HepG2 (cell line): ENCODE data around the gene DLL3. TPM values are rescaled to one million over a fixed set of nuclear protein-coding genes. Genes with fewer than 3 reads are reported as not detected.
A peak's percentile ranks its signal among the peaks of the same experiment; 100 is the strongest.

ENCODE experiments used
- ERF ChIP-seq: IDR thresholded peaks from 2 replicates; pipeline ENCODE4 v1.6.1; 2018; ENCODE audit warnings: missing biosample characterization, missing genetic modification reagents
- HOXA9 ChIP-seq: sonication (generic); formaldehyde crosslinking; IDR thresholded peaks from 2 replicates; pipeline ENCODE4 v1.8.1; 2022; ENCODE audit warnings: missing genetic modification reagents, mild to moderate bottlenecking, moderate library complexity, borderline replicate concordance
- NPAS2 ChIP-seq: sonication (generic); formaldehyde crosslinking; IDR thresholded peaks from 2 replicates; pipeline ENCODE4 v1.8.0; 2022; ENCODE audit warnings: mild to moderate bottlenecking, missing genetic modification reagents, borderline replicate concordance
- SOX13 ChIP-seq, 3 experiments: fragments of 450-650 bp in 1 of 3; sonication (generic) in 1 of 3; formaldehyde crosslinking in 1 of 3; IDR thresholded peaks in 2 of 3; conservative IDR thresholded peaks in 1 of 3; 2 replicates each; pipeline versions ENCODE4 v1.5.0 to v1.6.1; 2016 to 2020; ENCODE audit warnings: antibody characterized with exemption in 1 of 3, mild to moderate bottlenecking in 1 of 3, missing compliant biosample characterization in 1 of 3, missing genetic modification reagents in 1 of 3, moderate library complexity in 1 of 3
- TBX2 ChIP-seq: sonication (generic); formaldehyde crosslinking; IDR thresholded peaks from 2 replicates; pipeline ENCODE4 v1.5.0; 2020; ENCODE audit warnings: missing genetic modification reagents, mild to moderate bottlenecking, borderline replicate concordance
- XRCC5 ChIP-seq: fragments of 200-400 bp; formaldehyde crosslinking; optimal IDR thresholded peaks from 2 replicates; pipeline ENCODE3; 2017; ENCODE audit warnings: mild to moderate bottlenecking, low read length
- YEATS2 ChIP-seq: sonication (generic); formaldehyde crosslinking; IDR thresholded peaks from 2 replicates; pipeline ENCODE4 v1.4.0; 2020; ENCODE audit warnings: missing genetic modification reagents, borderline replicate concordance
- ZKSCAN8 ChIP-seq: IDR thresholded peaks from 2 replicates; pipeline ENCODE4 v1.6.1; 2016; ENCODE audit warnings: borderline replicate concordance, missing genetic modification reagents, missing compliant biosample characterization
- ZNF577 ChIP-seq: sonication (generic); formaldehyde crosslinking; IDR thresholded peaks from 2 replicates; pipeline ENCODE4 v1.4.0; 2020; ENCODE audit warnings: mild to moderate bottlenecking, low read depth, missing genetic modification reagents, borderline replicate concordance
- polyA plus RNA-seq, 8 experiments: library from polyadenylated mRNA; depleted of rRNA in 3 of 8; stranded (reverse) in 7 of 8; unstranded in 1 of 8; fragments of >200 nt; fragmentation: Illumina TruSeq in 4 of 8; extraction: Trizol in 4 of 8; gene quantifications; 2 replicates each; pipeline versions ENCODE4 v1.2.1 to v1.2.3, GENCODE V29; 2011 to 2016; ENCODE audit warnings: low read depth in 4 of 8, missing spikeins in 1 of 8, mixed read lengths in 1 of 8; ENCODE audit not compliant: insufficient read depth in 1 of 8
- total RNA-seq, 5 experiments: library from RNA; depleted of rRNA; stranded (reverse); fragments of >200 nt; fragmentation: Illumina TruSeq; extraction: Trizol; gene quantifications; 2 replicates each; pipeline ENCODE4 v1.2.3, GENCODE V29; 2016; ENCODE audit warnings: low read depth in 1 of 5
- TF ChIP-seq, protein P1 (sequence below): sonication (generic); formaldehyde crosslinking; IDR thresholded peaks from 2 replicates; pipeline ENCODE4 v1.4.0; 2020; ENCODE audit warnings: mild to moderate bottlenecking, missing genetic modification reagents
- TF ChIP-seq, protein P2 (sequence below): sonication (generic); formaldehyde crosslinking; IDR thresholded peaks from 2 replicates; pipeline ENCODE4 v1.5.0; 2020; ENCODE audit warnings: mild to moderate bottlenecking, missing genetic modification reagents
- TF ChIP-seq, protein P3 (sequence below): sonication (generic); formaldehyde crosslinking; IDR thresholded peaks from 2 replicates; pipeline ENCODE4 v1.5.1; 2020; ENCODE audit warnings: mild to moderate bottlenecking, moderate library complexity, missing genetic modification reagents
- TF ChIP-seq, protein P4 (sequence below), 2 experiments: fragments of 450-650 bp in 1 of 2; sonication (generic) in 1 of 2; formaldehyde crosslinking; IDR thresholded peaks; 2 replicates each; pipeline versions ENCODE4 v1.5.0 to v1.8.0; 2020 to 2022; ENCODE audit warnings: mild to moderate bottlenecking in 1 of 2, missing genetic modification reagents in 1 of 2

Gene DLL3
- total and polyA plus RNA-seq, 2 of the 13 experiments (the other 11 are each of a cell fraction or from before 2014, with no cell fraction given) = 0.35 to 0.55 TPM

DNA sequence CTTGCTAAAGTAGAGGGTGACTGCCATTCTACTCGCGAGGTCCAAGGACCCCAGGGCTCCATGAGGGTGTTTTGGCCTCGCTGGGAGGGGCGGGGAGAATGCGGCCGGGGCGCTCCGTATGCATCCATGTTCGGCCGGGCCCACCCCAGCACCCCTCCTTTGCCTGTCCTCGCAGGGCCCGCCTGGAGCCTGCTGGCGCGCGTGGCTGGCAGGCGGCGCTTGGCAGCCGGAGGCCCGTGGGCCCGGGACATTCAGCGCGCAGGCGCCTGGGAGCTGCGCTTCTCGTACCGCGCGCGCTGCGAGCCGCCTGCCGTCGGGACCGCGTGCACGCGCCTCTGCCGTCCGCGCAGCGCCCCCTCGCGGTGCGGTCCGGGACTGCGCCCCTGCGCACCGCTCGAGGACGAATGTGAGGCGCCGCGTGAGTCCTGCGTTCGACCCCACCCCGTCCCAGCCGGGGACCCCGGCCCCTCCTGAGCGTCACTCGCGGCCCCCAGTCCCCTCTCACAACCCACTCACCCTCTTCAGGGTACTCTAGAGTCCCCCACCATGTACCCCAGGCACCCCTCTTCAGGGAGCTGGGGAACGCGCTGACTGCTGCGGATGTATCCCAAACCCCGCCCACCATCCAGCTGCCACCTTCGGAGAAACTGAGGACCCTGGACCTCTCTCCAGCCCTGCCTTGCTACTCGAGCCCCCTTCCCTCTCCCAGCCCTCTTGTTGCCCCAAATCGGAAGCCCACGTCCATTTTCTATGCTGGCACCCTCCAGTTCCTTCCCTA, 4.1 kb downstream of the DLL3 start (continued):
- TF ChIP-seq XRCC5 = peak; percentile 26
- TF ChIP-seq NPAS2 (CRISPR knock-in tag) = no peak
- TF ChIP-seq TBX2 (CRISPR knock-in tag) = peak; percentile 59; the same call in 1 of the 2 replicates
- TF ChIP-seq HOXA9 (CRISPR knock-in tag) = peak; percentile 99
- TF ChIP-seq YEATS2 = peak; percentile 62; the same call in 1 of the 2 replicates
- TF ChIP-seq, protein P1, sequence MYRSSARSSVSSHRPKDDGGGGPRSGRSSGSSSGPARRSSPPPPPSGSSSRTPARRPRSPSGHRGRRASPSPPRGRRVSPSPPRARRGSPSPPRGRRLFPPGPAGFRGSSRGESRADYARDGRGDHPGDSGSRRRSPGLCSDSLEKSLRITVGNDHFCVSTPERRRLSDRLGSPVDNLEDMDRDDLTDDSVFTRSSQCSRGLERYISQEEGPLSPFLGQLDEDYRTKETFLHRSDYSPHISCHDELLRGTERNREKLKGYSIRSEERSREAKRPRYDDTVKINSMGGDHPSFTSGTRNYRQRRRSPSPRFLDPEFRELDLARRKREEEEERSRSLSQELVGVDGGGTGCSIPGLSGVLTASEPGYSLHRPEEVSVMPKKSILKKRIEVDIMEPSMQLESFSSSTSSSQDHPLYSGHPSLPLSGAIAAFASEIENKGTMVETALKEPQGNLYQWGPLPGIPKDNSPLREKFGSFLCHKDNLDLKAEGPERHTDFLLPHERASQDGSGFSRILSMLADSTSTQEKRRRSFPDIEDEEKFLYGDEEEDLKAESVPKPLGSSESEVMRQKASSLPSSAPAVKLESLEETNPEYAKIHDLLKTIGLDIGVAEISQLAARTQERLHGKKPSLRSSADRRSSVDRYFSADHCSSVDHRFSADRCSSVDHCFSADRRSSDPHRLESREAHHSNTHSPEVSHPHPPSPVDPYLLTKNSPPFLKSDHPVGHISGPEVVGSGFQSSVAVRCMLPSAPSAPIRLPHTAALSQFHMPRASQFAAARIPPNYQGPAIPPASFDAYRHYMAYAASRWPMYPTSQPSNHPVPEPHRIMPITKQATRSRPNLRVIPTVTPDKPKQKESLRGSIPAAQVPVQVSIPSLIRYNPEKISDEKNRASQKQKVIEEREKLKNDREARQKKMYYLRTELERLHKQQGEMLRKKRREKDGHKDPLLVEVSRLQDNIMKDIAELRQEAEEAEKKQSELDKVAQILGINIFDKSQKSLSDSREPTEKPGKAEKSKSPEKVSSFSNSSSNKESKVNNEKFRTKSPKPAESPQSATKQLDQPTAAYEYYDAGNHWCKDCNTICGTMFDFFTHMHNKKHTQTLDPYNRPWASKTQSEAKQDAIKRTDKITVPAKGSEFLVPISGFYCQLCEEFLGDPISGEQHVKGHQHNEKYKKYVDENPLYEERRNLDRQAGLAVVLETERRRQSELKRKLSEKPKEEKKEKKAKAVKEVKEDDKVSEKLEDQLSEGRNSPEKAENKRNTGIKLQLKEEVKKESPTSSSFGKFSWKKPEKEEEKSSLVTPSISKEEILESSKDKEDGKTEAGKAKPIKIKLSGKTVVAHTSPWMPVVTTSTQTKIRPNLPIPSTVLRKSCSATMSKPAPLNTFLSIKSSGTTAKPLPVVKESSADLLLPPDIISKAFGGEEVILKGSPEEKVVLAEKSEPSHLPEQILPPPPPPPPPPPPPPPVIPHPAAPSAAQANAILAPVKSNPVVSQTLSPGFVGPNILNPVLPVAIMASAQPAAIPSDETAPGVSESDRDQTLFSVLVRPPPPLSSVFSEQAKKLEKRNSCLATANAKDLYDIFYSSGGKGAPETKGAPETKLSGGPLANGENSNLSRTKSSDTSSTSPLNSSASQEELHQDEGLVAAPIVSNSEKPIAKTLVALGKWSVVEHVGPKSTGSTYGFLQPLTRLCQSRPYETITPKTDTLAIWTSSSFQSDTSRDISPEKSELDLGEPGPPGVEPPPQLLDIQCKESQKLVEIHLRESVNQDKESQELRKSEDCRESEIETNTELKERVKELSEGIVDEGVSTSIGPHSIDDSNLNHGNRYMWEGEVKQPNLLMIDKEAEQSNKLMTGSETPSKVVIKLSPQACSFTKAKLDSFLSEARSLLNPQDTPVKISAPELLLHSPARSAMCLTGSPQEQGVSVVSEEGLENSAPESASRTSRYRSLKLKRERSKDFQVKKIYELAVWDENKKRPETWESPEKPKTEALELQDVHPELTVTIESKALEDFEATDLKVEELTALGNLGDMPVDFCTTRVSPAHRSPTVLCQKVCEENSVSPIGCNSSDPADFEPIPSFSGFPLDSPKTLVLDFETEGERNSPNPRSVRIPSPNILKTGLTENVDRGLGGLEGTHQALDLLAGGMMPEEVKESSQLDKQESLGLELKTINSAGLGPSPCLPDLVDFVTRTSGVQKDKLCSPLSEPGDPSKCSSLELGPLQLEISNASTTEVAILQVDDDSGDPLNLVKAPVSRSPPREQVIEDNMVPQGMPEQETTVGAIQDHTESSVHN (CRISPR knock-in tag) = peak; percentile 96
- TF ChIP-seq ERF (CRISPR knock-in tag) = peak; percentile 97
- TF ChIP-seq ZKSCAN8 = 0 out of 2 replicates have a peak, but pooled peaks have one; percentile 38
- TF ChIP-seq, protein P2, sequence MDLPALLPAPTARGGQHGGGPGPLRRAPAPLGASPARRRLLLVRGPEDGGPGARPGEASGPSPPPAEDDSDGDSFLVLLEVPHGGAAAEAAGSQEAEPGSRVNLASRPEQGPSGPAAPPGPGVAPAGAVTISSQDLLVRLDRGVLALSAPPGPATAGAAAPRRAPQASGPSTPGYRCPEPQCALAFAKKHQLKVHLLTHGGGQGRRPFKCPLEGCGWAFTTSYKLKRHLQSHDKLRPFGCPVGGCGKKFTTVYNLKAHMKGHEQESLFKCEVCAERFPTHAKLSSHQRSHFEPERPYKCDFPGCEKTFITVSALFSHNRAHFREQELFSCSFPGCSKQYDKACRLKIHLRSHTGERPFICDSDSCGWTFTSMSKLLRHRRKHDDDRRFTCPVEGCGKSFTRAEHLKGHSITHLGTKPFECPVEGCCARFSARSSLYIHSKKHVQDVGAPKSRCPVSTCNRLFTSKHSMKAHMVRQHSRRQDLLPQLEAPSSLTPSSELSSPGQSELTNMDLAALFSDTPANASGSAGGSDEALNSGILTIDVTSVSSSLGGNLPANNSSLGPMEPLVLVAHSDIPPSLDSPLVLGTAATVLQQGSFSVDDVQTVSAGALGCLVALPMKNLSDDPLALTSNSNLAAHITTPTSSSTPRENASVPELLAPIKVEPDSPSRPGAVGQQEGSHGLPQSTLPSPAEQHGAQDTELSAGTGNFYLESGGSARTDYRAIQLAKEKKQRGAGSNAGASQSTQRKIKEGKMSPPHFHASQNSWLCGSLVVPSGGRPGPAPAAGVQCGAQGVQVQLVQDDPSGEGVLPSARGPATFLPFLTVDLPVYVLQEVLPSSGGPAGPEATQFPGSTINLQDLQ (CRISPR knock-in tag) = peak; percentile 99
- TF ChIP-seq, protein P3, sequence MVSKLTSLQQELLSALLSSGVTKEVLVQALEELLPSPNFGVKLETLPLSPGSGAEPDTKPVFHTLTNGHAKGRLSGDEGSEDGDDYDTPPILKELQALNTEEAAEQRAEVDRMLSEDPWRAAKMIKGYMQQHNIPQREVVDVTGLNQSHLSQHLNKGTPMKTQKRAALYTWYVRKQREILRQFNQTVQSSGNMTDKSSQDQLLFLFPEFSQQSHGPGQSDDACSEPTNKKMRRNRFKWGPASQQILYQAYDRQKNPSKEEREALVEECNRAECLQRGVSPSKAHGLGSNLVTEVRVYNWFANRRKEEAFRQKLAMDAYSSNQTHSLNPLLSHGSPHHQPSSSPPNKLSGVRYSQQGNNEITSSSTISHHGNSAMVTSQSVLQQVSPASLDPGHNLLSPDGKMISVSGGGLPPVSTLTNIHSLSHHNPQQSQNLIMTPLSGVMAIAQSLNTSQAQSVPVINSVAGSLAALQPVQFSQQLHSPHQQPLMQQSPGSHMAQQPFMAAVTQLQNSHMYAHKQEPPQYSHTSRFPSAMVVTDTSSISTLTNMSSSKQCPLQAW (CRISPR knock-in tag) = no peak
- TF ChIP-seq, protein P4, sequence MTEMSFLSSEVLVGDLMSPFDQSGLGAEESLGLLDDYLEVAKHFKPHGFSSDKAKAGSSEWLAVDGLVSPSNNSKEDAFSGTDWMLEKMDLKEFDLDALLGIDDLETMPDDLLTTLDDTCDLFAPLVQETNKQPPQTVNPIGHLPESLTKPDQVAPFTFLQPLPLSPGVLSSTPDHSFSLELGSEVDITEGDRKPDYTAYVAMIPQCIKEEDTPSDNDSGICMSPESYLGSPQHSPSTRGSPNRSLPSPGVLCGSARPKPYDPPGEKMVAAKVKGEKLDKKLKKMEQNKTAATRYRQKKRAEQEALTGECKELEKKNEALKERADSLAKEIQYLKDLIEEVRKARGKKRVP (CRISPR knock-in tag; IDR thresholded peaks at IDR 0.05) = peak in 1 of 2 experiments; percentile 66; a peak in 1 of 4 replicates
- no peak for TF ChIP-seq SOX13 (IDR thresholded peaks at IDR 0.05)
- TF ChIP-seq SOX13 (CRISPR knock-in tag; conservative IDR thresholded peaks at IDR 0.05 in 1 of 2, IDR thresholded peaks at IDR 0.05 in 1 of 2) = no peak
- TF ChIP-seq ZNF577 = 0 out of 2 replicates have a peak, but pooled peaks have one; percentile 80
